Kidney (tissue), 14 donors: ENCODE data around the gene P2RX4. TPM values are rescaled to one million over a fixed set of nuclear protein-coding genes. Genes with fewer than 3 reads are reported as not detected.

ENCODE experiments used
- DNase-seq, 5 donors: peaks; one replicate each; pipeline ENCODE4 v3.0.0-alpha.2; 2013 to 2020
- FAIRE-seq: peaks from 2 replicates; lab custom pipeline; 2012; peaks lifted over from hg19 to GRCh38; lab: Jason Lieb, UNC
- H3K27ac ChIP-seq, 2 donors: one replicate each; pipeline ENCODE4 v1.7.0; 2013; ENCODE audit warnings: low read depth in 2 of 2, low read length in 2 of 2, inconsistent platforms in 1 of 2
- H3K27me3 ChIP-seq: one replicate; pipeline ENCODE4 v1.7.1; 2013; ENCODE audit warnings: low read length, inconsistent platforms; ENCODE audit not compliant: control insufficient read depth, insufficient read depth
- H3K36me3 ChIP-seq, 3 donors: one replicate each; pipeline versions ENCODE4 v1.7.0 to v1.7.1; 2013; ENCODE audit warnings: low read length in 3 of 3, control low read depth in 1 of 3, inconsistent platforms in 1 of 3; ENCODE audit not compliant: insufficient read depth in 3 of 3, control insufficient read depth in 2 of 3
- H3K4me1 ChIP-seq, 3 donors: one replicate each; pipeline versions ENCODE4 v1.7.0 to v1.7.1; 2013; ENCODE audit warnings: low read length in 3 of 3, inconsistent platforms in 1 of 3, low read depth in 1 of 3; ENCODE audit not compliant: control insufficient read depth in 2 of 3, insufficient read depth in 2 of 3
- H3K4me3 ChIP-seq, 3 donors: one replicate each; pipeline versions ENCODE4 v1.7.0 to v1.8.1; 2013; ENCODE audit warnings: low read length in 3 of 3, control low read depth in 1 of 3, inconsistent platforms in 1 of 3
- H3K9ac ChIP-seq, 3 donors: one replicate each; pipeline versions ENCODE4 v1.7.0 to v1.7.1; 2013; ENCODE audit warnings: low read length in 3 of 3, control low read depth in 1 of 3, inconsistent platforms in 1 of 3
- H3K9me3 ChIP-seq, 3 donors: one replicate each; pipeline versions ENCODE4 v1.7.0 to v1.7.1; 2013; ENCODE audit warnings: low read length in 3 of 3, control low read depth in 1 of 3, inconsistent platforms in 1 of 3; ENCODE audit not compliant: control insufficient read depth in 2 of 3, insufficient read depth in 1 of 3
- intact Hi-C: fragments of 100-400 bp; cut with DNase I; formaldehyde crosslinking; loops from one replicate; pipeline ENCODE4 v1.11.1; 2022
- polyA plus RNA-seq: library from polyadenylated mRNA; stranded (reverse); fragments of 350-450 nt; fragmentation: Illumina TruSeq; extraction: RNeasy Lipid Tissue Mini Kit (QIAGEN cat#74804); gene quantifications from one replicate; pipeline ENCODE4 v1.2.3, GENCODE V29; 2014; ENCODE audit warnings: low read depth, low replicate concordance; ENCODE audit not compliant: insufficient read depth
- total RNA-seq: library from RNA; stranded (reverse); fragmentation: NEBNext Ultra II Directional; extraction: Animal tissue kit (Norgen Biotek cat#: 25700); gene quantifications from one replicate; pipeline ENCODE4 v1.2.1, GENCODE V29; 2021
- TF ChIP-seq, protein P1 (sequence below): IDR thresholded peaks from 3 replicates; pipeline ENCODE4 v1.5.1; 2012; ENCODE audit warnings: mild to moderate bottlenecking, moderate library complexity, borderline replicate concordance; ENCODE audit not compliant: insufficient read depth; ENCODE audit errors: extremely low read depth
- donor health status: control.
- donor health status: control.
- donor health status: control.
- donor health status: control.
- donor health status: control.
- donor health status: DM: yes; HTN: yes; CAD: no.
- donor health status: Normal renal cell carcinoma (clear cell type).

P2RX4 gene
- total and polyA plus RNA-seq, 2 donors from 2014 or later: 28.8 to 36.2 TPM

GRCh38 chr12:121182222-121182893, 27.6 kb upstream of the P2RX4 start:
- no peaks in the 10 kb centered on the region for H3K9me3 ChIP-seq
- FAIRE-seq (no peak), DNase-seq (no peak)
- no peaks in the 10 kb centered on the region for H3K36me3 ChIP-seq
- TF ChIP-seq, protein P1, sequence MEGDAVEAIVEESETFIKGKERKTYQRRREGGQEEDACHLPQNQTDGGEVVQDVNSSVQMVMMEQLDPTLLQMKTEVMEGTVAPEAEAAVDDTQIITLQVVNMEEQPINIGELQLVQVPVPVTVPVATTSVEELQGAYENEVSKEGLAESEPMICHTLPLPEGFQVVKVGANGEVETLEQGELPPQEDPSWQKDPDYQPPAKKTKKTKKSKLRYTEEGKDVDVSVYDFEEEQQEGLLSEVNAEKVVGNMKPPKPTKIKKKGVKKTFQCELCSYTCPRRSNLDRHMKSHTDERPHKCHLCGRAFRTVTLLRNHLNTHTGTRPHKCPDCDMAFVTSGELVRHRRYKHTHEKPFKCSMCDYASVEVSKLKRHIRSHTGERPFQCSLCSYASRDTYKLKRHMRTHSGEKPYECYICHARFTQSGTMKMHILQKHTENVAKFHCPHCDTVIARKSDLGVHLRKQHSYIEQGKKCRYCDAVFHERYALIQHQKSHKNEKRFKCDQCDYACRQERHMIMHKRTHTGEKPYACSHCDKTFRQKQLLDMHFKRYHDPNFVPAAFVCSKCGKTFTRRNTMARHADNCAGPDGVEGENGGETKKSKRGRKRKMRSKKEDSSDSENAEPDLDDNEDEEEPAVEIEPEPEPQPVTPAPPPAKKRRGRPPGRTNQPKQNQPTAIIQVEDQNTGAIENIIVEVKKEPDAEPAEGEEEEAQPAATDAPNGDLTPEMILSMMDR: no peak
- no peak overlapping the region for H3K9ac ChIP-seq
- H3K27me3 ChIP-seq: no peaks in the 10 kb centered on the region
- no peak overlapping the region for H3K4me3 ChIP-seq
- intact Hi-C loops: no loop called here
- H3K4me1 ChIP-seq: no peaks in the 10 kb centered on the region
- no peak overlapping the region for H3K27ac ChIP-seq

DNA sequence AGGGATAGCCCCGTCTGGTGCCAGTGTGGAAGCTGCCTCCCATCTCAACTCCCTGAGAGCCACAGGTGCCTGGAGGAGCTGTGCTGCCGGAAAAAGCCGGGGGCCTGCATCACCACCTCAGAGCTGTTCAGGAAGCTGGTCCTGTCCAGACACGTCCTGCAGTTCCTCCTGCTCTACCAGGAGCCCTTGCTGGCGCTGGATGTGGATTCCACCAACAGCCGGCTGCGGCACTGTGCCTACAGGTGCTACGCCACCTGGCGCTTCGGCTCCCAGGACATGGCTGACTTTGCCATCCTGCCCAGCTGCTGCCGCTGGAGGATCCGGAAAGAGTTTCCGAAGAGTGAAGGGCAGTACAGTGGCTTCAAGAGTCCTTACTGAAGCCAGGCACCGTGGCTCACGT, 25.5 kb upstream of the P2RX4 start:
- H3K36me3 ChIP-seq: no peaks in the 10 kb centered on the region
- H3K9ac ChIP-seq: no peak overlapping the region
- no peaks in the 10 kb centered on the region for H3K9me3 ChIP-seq
- H3K4me3 ChIP-seq: no peak overlapping the region
- intact Hi-C loops: no loop called here
- DNase-seq (peak in 1 of 5 donors; percentile 72), FAIRE-seq (no peak)
- no peaks in the 10 kb centered on the region for H3K27me3 ChIP-seq
- H3K27ac ChIP-seq: no peak overlapping the region
- TF ChIP-seq, protein P1: no peak
- H3K4me1 ChIP-seq: no peaks in the 10 kb centered on the region

DNA sequence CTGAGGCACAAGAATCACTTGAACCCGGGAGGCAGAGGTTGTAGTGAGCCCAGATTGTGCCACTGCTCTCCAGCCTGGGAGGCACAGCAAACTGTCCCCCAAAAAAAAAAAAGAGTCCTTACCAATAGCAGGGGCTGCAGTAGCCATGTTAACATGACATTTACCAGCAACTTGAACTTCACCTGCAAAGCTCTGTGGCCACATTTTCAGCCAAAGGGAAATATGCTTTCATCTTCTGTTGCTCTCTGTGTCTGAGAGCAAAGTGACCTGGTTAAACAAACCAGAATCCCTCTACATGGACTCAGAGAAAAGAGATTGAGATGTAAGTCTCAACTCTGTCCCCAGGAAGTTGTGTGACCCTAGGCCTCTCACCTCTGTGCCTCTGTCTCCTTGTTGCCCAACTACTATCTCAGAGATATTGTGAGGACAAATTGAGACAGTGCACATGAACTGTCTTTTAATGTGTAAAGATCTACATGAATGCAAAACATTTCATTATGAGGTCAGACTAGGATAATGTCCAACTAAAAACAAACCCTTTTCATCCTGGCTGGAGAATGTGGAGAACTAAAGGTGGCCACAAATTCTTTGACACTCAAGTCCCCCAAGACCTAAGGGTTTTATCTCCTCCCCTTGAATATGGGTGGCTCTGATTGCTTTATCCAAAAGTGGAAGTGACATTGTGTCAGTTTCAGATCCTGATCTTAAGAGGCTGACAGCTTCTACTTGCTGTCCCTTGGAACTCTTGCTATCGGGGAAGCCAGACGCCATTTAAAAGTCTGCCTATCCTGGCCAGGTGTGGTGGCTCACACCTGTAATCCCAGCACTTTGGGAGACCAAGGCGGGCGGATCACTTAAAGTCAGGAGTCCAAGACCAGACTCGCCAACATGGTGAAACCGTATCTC, 24.7 kb upstream of the P2RX4 start:
- FAIRE-seq (no peak), DNase-seq (no peak)
- TF ChIP-seq, protein P1: no peak
- H3K9ac ChIP-seq: no peak overlapping the region
- peaks cover 0 to 3% (median 0%) of the 10 kb centered on the region in 3 donors for H3K4me1 ChIP-seq
- intact Hi-C loops: no loop called here
- no peaks in the 10 kb centered on the region for H3K36me3 ChIP-seq
- no peaks in the 10 kb centered on the region for H3K27me3 ChIP-seq
- H3K27ac ChIP-seq: no peak overlapping the region
- H3K4me3 ChIP-seq: no peak overlapping the region
- no peaks in the 10 kb centered on the region for H3K9me3 ChIP-seq
